Stomach (tissue), 19 donors: Measurements from ENCODE around the gene PTGFRN. TPM values are rescaled to one million over a fixed set of nuclear protein-coding genes. Genes with fewer than 3 reads are reported as not detected.
"Not testable (repeated sequence)": the region's sequence is repeated elsewhere in the genome, so short reads cannot be mapped to it uniquely, and the experiment has no call there.

ENCODE experiments used
- DNase-seq, 2 donors: peaks; one replicate each; pipeline versions ENCODE4 v3.0.0 to v3.0.0-alpha.2; 2013 to 2019
- H3K27ac ChIP-seq, 5 donors: fragments of 200-600 bp in 4 of 5; sonication (generic) in 4 of 5; one replicate each; pipeline ENCODE4 v1.5.1; 2013 to 2019; ENCODE audit warnings: mild to moderate bottlenecking in 1 of 5, moderate library complexity in 1 of 5
- H3K27me3 ChIP-seq, 3 donors: fragments of 200-600 bp; sonication (generic); one replicate each; pipeline ENCODE4 v1.5.1; 2017 to 2019; ENCODE audit warnings: mixed run types in 1 of 3
- H3K36me3 ChIP-seq, 4 donors: fragments of 200-600 bp; sonication (generic); 1 replicate in 3 of 4; 2 replicates in 1 of 4; pipeline ENCODE4 v1.5.1; 2016 to 2019
- H3K4me1 ChIP-seq, 4 donors: fragments of 200-600 bp; sonication (generic); one replicate each; pipeline ENCODE4 v1.5.1; 2016 to 2019
- H3K4me3 ChIP-seq, 4 donors: fragments of 200-600 bp; sonication (generic) in 3 of 4; one replicate each; pipeline ENCODE4 v1.5.1; 2016 to 2019; ENCODE audit warnings: mild to moderate bottlenecking in 1 of 4
- H3K9me3 ChIP-seq, 4 donors: fragments of 200-600 bp; sonication (generic); one replicate each; pipeline ENCODE4 v1.5.1; 2016 to 2019
- CTCF ChIP-seq, 7 experiments: fragments of 450-650 bp in 4 of 7; fragments of 200-600 bp in 3 of 7; sonication (generic) in 3 of 7; IDR thresholded peaks; one replicate each; pipeline ENCODE4 v1.5.1; 2016 to 2019; ENCODE audit warnings: antibody characterized with exemption in 7 of 7, control low read depth in 2 of 7, mild to moderate bottlenecking in 1 of 7
- EP300 ChIP-seq: sonication (generic); formaldehyde crosslinking; IDR thresholded peaks from one replicate; pipeline ENCODE4 v1.6.1; 2017; ENCODE audit warnings: antibody characterized with exemption
- POLR2A ChIP-seq, 4 donors: fragments of 450-650 bp; IDR thresholded peaks; one replicate each; pipeline ENCODE4 v1.6.1; 2016; ENCODE audit warnings: antibody characterized with exemption in 4 of 4, control low read depth in 2 of 4, mild to moderate bottlenecking in 1 of 4, moderate library complexity in 1 of 4
- POLR2AphosphoS5 ChIP-seq, 3 donors: sonication (generic); formaldehyde crosslinking; IDR thresholded peaks; one replicate each; pipeline ENCODE4 v1.6.1; 2016; ENCODE audit warnings: antibody characterized with exemption in 3 of 3
- WGBS, 5 donors: extraction: QIAGEN DNeasy Blood & Tissue Kit in 3 of 5; methylation state at CpG; one replicate each; pipeline versions ENCODE4 v1.1.5 to v1.1.7; 2013 to 2018; 5-methylcytosine and 5-hydroxymethylcytosine counted together
- intact Hi-C: fragments of 100-400 bp; cut with DNase I; formaldehyde crosslinking; loops from one replicate; pipeline ENCODE4 v1.15.1; 2023; ENCODE audit warnings: low total_unique reads
- long read RNA-seq, 10 donors: transcript quantifications; one replicate each; lab custom pipeline, GENCODE V29; 2026
- polyA plus RNA-seq, 3 donors: library from polyadenylated mRNA; stranded (reverse); fragments of 200-250 nt; gene quantifications; one replicate each; pipeline ENCODE4 v1.2.3, GENCODE V29; 2013
- total RNA-seq, 5 donors: library from RNA; depleted of rRNA; stranded (reverse); fragments of >200 nt; gene quantifications; one replicate each; pipeline versions ENCODE4 v1.1.0 to v1.2.3, GENCODE V29; 2014 to 2016
- donor health status: healthy with polysubstance abuse.
- donor health status: Bipolar disorder and iron deficiency.
- donor health status: healthy.

The PTGFRN gene
- total RNA-seq (10 to 100 TPM; 30.9 to 66.6 (median 47.2) TPM), polyA plus RNA-seq (10 to 100 TPM in 1 of 3 donors, 1 to 10 TPM in 2; 3.8 to 42.9 (median 9.7) TPM)
- long read RNA-seq, donor 1, full-length matches to known transcripts = 1 of 1 reads
- long read RNA-seq, donor 1, partial matches to known transcripts = 0 of 1 reads
- long read RNA-seq, donor 1, other reads (novel, unspliced or antisense) = 0 of 1 reads
- long read RNA-seq, donor 2, partial matches to known transcripts = 5 of 5 reads
- long read RNA-seq, donor 2, other reads (novel, unspliced or antisense) = 0 of 5 reads
- long read RNA-seq, donor 3 = 0 reads
- long read RNA-seq, donor 4 = 0 reads
- long read RNA-seq, donor 5, full-length matches to known transcripts = 3 of 3 reads
- long read RNA-seq, donor 5, partial matches to known transcripts = 0 of 3 reads
- long read RNA-seq, donor 5, other reads (novel, unspliced or antisense) = 0 of 3 reads
- long read RNA-seq, donor 6 = 0 reads
- long read RNA-seq, donor 7, full-length matches to known transcripts = 4 of 15 reads
- long read RNA-seq, donor 7, partial matches to known transcripts = 11 of 15 reads
- long read RNA-seq, donor 7, other reads (novel, unspliced or antisense) = 0 of 15 reads
- long read RNA-seq, donor 8, full-length matches to known transcripts = 6 of 11 reads
- long read RNA-seq, donor 8, partial matches to known transcripts = 5 of 11 reads
- long read RNA-seq, donor 8, other reads (novel, unspliced or antisense) = 0 of 11 reads
- long read RNA-seq, donor 9, partial matches to known transcripts = 16 of 16 reads
- long read RNA-seq, donor 9, other reads (novel, unspliced or antisense) = 0 of 16 reads
- long read RNA-seq, donor 10 = 0 reads

- H3K4me3 ChIP-seq = peak within 1 kb of the TSS; percentile 67 to 81 (median 71)
- no peaks in the 10 kb centered on the region for H3K36me3 ChIP-seq
- intact Hi-C loops = no loop called here
- H3K9me3 ChIP-seq = no peaks in the 10 kb centered on the region
- H3K27ac ChIP-seq = peak within 1 kb of the TSS; percentile 83 to 90 (median 86)
- peaks cover 20 to 42% (median 30%) of the 10 kb centered on the region in 4 donors for H3K4me1 ChIP-seq
- DNase-seq = peak; percentile 69 to 91
- peaks cover 0 to 19% (median 0%) of the 10 kb centered on the region in 3 donors for H3K27me3 ChIP-seq
- no peak for TF ChIP-seq EP300
- TF ChIP-seq POLR2AphosphoS5 (IDR thresholded peaks at IDR 0.05) = peak in 2 of 3 donors; percentile 40 to 47
- no peak for TF ChIP-seq POLR2A (IDR thresholded peaks at IDR 0.05)
- 2 to 7% (median 4%) methylated on average over 60 to 86 of the region's 86 CpGs for WGBS, 5 donors
Observed at GRCh38 chr1:116909512-116910378, at the start of gene PTGFRN. TSS of gene PTGFRN (plus strand) at chr1:116909916. CDS start at chr1:116910204, 288 bp downstream.

GRCh38 chr1:116860167-116860566 lies 49.5 kb upstream of the PTGFRN start:
- intact Hi-C loops, H3K4me3 ChIP-seq, H3K36me3 ChIP-seq, H3K27ac ChIP-seq, H3K9me3 ChIP-seq, H3K27me3 ChIP-seq, DNase-seq, H3K4me1 ChIP-seq: not testable (repeated sequence)
- WGBS, 5 donors = 77 to 87% (median 81%) methylated on average over 2 of the region's 2 CpGs

DNA sequence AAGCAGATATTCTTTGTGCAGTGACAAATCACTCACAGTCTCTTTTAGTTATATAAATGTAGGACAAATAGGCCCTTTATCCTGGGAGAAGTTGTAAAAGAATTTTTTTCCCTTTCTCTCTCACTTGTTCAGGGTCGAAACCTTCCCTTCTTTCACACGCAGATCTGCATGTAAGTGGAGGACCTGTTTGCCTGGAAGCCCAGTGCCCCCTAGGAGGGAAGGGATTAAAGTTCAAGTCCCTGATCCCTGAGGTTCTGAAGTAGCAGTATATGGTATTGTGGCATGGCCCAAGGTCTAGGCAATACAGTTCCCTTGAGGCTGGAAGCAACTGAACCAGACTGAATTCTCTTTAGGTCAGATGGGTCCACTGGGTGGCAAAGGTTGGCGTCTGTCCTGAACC lies 48.6 kb upstream of the PTGFRN start:
- H3K27me3 ChIP-seq = no peaks in the 10 kb centered on the region
- intact Hi-C loops = no loop called here
- no peaks in the 10 kb centered on the region for H3K36me3 ChIP-seq
- DNase-seq = no peak
- peaks cover 0 to 16% (median 3%) of the 10 kb centered on the region in 4 donors for H3K9me3 ChIP-seq
- H3K27ac ChIP-seq = no peak overlapping the region
- TF ChIP-seq CTCF (IDR thresholded peaks at IDR 0.05) (no peak), EP300 (no peak), POLR2AphosphoS5 (IDR thresholded peaks at IDR 0.05) (no peak), POLR2A (IDR thresholded peaks at IDR 0.05) (no peak)
- no peak overlapping the region for H3K4me3 ChIP-seq
- no peaks in the 10 kb centered on the region for H3K4me1 ChIP-seq
- 89 to 95% (median 92%) methylated on average over 3 of the region's 3 CpGs for WGBS, 5 donors

DNA sequence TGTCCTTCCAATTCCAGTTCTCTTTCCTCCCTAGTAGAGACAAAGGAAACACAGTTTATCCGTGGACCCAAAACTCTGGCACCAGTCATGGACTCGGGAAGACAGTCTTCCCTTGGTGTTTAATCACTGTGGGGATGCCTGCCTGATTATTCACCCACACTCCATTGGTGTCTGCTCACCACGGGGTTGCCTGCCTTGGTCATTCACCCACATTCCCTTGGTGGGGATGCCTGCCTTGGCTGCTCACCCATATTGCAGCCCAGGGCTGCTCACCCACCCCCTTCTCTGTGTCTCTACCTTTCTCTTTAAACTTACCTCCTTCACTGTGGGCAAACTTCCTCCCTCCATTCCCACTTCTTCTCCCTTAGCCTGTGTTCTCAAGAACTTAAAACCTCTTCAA lies 46.7 kb upstream of the PTGFRN start:
- H3K4me1 ChIP-seq, H3K36me3 ChIP-seq, DNase-seq, H3K4me3 ChIP-seq, H3K27me3 ChIP-seq, intact Hi-C loops, H3K27ac ChIP-seq: not testable (repeated sequence)
- peaks cover 0 to 26% (median 11%) of the 10 kb centered on the region in 4 donors for H3K9me3 ChIP-seq
- WGBS, 5 donors = 81 to 96% (median 87%) methylated on average over 3 of the region's 3 CpGs

- DNase-seq, H3K4me3 ChIP-seq, H3K4me1 ChIP-seq, intact Hi-C loops, H3K36me3 ChIP-seq, H3K27me3 ChIP-seq, H3K27ac ChIP-seq: not testable (repeated sequence)
- H3K9me3 ChIP-seq = peaks cover 0 to 26% (median 11%) of the 10 kb centered on the region in 4 donors
- 83 to 88% (median 88%) methylated on average over 2 of the region's 2 CpGs for WGBS, 5 donors
Observed at GRCh38 chr1:116866478-116866877, 43.2 kb upstream of the PTGFRN start.

DNA sequence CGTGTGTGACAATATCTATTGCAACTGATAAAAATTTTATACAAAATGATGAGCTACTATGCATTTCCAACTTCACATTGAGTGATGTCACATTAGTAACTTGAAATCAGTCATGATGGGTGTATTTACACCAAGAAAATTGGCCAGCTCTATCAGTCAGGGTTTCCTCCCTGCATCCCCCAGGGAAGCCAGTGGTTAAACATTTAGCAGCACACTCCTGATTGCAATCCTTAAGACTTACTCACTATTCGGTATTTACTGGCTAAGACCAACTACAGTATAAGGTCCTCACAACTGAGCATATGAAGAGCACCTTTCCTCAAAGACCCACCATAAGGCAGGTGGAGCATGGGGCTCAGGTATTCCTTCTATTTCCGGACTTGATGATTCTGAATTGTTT lies 41.3 kb upstream of the PTGFRN start:
- Histone ChIP-seq H3K27me3 (no peaks in the 10 kb centered on the region), H3K36me3 (no peaks in the 10 kb centered on the region), H3K4me1 (no peaks in the 10 kb centered on the region), H3K9me3 (peaks cover 0 to 26% (median 11%) of the 10 kb centered on the region in 4 donors), H3K27ac (no peak overlapping the region), H3K4me3 (no peak overlapping the region)
- DNase-seq = no peak
- no peak for TF ChIP-seq CTCF (IDR thresholded peaks at IDR 0.05)
- intact Hi-C loops = no loop called here
- 49 to 61% (median 57%) methylated on average over 3 of the region's 3 CpGs for WGBS, 5 donors
